Testis (tissue), 2 donors: ENCODE results near the gene ZNF330.

Experiments
- POLR2A ChIP-seq: fragments of 450-650 bp; IDR thresholded peaks from one replicate; pipeline ENCODE4 v1.6.1; 2017; ENCODE audit warnings: antibody characterized with exemption, mild to moderate bottlenecking, moderate library complexity
- TF ChIP-seq, protein P1 (sequence below), 3 experiments: fragments of 450-650 bp in 2 of 3; fragments of 200-600 bp in 1 of 3; sonication (generic) in 1 of 3; IDR thresholded peaks; one replicate each; pipeline ENCODE4 v1.5.1; 2016 to 2019; ENCODE audit warnings: antibody characterized with exemption in 3 of 3, mild to moderate bottlenecking in 2 of 3, moderate library complexity in 1 of 3

DNA sequence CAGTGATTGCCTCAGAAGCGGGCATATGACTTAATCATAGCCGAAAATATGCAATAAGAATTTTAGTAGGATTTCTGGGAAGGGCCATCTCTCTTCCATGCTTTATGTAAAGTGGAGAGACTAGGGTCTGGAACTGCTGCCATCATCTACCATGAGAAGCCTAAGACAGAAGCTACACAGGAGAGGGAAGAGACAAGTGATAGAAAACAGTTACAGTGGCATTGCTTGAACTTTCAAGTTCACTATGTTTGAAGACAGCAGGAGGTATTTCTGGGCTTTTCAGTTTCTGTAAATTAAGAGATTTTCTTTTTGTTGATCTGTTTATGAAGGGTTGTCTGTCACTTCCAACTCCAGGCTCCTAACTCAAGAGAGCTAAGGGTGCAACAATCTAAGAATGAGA, 62.5 kb downstream of the ZNF330 start:
- no peak for TF ChIP-seq POLR2A
- TF ChIP-seq, protein P1, sequence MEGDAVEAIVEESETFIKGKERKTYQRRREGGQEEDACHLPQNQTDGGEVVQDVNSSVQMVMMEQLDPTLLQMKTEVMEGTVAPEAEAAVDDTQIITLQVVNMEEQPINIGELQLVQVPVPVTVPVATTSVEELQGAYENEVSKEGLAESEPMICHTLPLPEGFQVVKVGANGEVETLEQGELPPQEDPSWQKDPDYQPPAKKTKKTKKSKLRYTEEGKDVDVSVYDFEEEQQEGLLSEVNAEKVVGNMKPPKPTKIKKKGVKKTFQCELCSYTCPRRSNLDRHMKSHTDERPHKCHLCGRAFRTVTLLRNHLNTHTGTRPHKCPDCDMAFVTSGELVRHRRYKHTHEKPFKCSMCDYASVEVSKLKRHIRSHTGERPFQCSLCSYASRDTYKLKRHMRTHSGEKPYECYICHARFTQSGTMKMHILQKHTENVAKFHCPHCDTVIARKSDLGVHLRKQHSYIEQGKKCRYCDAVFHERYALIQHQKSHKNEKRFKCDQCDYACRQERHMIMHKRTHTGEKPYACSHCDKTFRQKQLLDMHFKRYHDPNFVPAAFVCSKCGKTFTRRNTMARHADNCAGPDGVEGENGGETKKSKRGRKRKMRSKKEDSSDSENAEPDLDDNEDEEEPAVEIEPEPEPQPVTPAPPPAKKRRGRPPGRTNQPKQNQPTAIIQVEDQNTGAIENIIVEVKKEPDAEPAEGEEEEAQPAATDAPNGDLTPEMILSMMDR (IDR thresholded peaks at IDR 0.05) = no peak
